Keratinocyte (primary cell): ENCODE measurements around the gene ADIPOR2. TPM values are rescaled to one million over a fixed set of nuclear protein-coding genes. Genes with fewer than 3 reads are reported as not detected.

Experiments used
- DNase-seq: peaks from one replicate; pipeline ENCODE4 v3.0.0-alpha.2; 2011; ENCODE audit warnings: low read depth, missing footprints, low spot score
- FAIRE-seq: peaks from 2 replicates; lab custom pipeline; 2011; peaks lifted over from hg19 to GRCh38; lab: Jason Lieb, UNC
- H2AFZ ChIP-seq: 2 replicates; pipeline ENCODE4 v1.6.0; 2012; ENCODE audit warnings: low read length, control low read depth, inconsistent platforms; ENCODE audit not compliant: control insufficient read depth
- H3K27ac ChIP-seq: 2 replicates; pipeline ENCODE4 v1.5.1; 2011; ENCODE audit warnings: low read length; ENCODE audit not compliant: control insufficient read depth, insufficient read depth
- H3K27me3 ChIP-seq: 3 replicates; pipeline ENCODE4 v1.6.0; 2011; ENCODE audit warnings: low read length; ENCODE audit not compliant: control insufficient read depth, insufficient read depth; ENCODE audit errors: extremely low read depth
- H3K36me3 ChIP-seq, 2 experiments: 2 replicates in 1 of 2; 3 replicates in 1 of 2; pipeline ENCODE4 v1.5.1; 2011; ENCODE audit warnings: low read length in 2 of 2, mild to moderate bottlenecking in 1 of 2; ENCODE audit not compliant: control insufficient read depth in 2 of 2, insufficient read depth in 2 of 2; ENCODE audit errors: extremely low read depth in 1 of 2
- H3K4me1 ChIP-seq: 3 replicates; pipeline ENCODE4 v1.5.1; 2011; ENCODE audit warnings: low read length; ENCODE audit not compliant: control insufficient read depth, insufficient read depth; ENCODE audit errors: extremely low read depth
- H3K4me2 ChIP-seq: 3 replicates; pipeline ENCODE4 v1.6.0; 2011; ENCODE audit warnings: low read depth, low read length; ENCODE audit not compliant: control insufficient read depth, insufficient read depth; ENCODE audit errors: extremely low read depth
- H3K4me3 ChIP-seq, 3 experiments: fragments of 200-600 bp in 1 of 3; sonication (generic) in 1 of 3; 2 replicates in 2 of 3; 3 replicates in 1 of 3; pipeline ENCODE4 v1.5.1; 2011 to 2016; ENCODE audit warnings: low read length in 3 of 3, mild to moderate bottlenecking in 3 of 3, control low read depth in 2 of 3, inconsistent platforms in 1 of 3, low read depth in 1 of 3, mixed read lengths in 1 of 3, mixed run types in 1 of 3, moderate library complexity in 1 of 3; ENCODE audit not compliant: control insufficient read depth in 2 of 3, insufficient read depth in 2 of 3; ENCODE audit errors: extremely low read depth in 1 of 3
- H3K79me2 ChIP-seq: 2 replicates; pipeline ENCODE4 v1.6.0; 2012; ENCODE audit warnings: low read length; ENCODE audit not compliant: control insufficient read depth, insufficient read depth
- H3K9ac ChIP-seq: 3 replicates; pipeline ENCODE4 v1.6.0; 2011; ENCODE audit warnings: low read length; ENCODE audit not compliant: control insufficient read depth, insufficient read depth; ENCODE audit errors: extremely low read depth
- H3K9me1 ChIP-seq: 3 replicates; pipeline ENCODE4 v1.6.0; 2011; ENCODE audit warnings: low read length; ENCODE audit not compliant: control insufficient read depth, insufficient read depth; ENCODE audit errors: extremely low read depth
- H3K9me3 ChIP-seq: 2 replicates; pipeline ENCODE4 v1.5.1; 2012; ENCODE audit warnings: low read depth, low read length; ENCODE audit not compliant: control insufficient read depth
- H4K20me1 ChIP-seq: 3 replicates; pipeline ENCODE4 v1.6.0; 2011; ENCODE audit warnings: low read length; ENCODE audit not compliant: control insufficient read depth, insufficient read depth; ENCODE audit errors: extremely low read depth
- CTCF ChIP-seq, 3 experiments: IDR thresholded peaks in 1 of 3; conservative IDR thresholded peaks in 1 of 3; optimal IDR thresholded peaks in 1 of 3; 2 replicates in 2 of 3; 3 replicates in 1 of 3; pipeline versions ENCODE3 to v1.5.1; 2011; ENCODE audit warnings: low read length in 3 of 3, mild to moderate bottlenecking in 3 of 3, moderate library complexity in 2 of 3, control low read depth in 1 of 3, inconsistent platforms in 1 of 3; ENCODE audit not compliant: insufficient read depth in 2 of 3; ENCODE audit errors: extremely low read depth in 1 of 3
- EZH2 ChIP-seq: IDR thresholded peaks from one replicate; pipeline ENCODE4 v1.6.1; 2012; ENCODE audit warnings: inconsistent platforms, mild to moderate bottlenecking, low read length, moderate library complexity
- dilution Hi-C: fragments of 300-500 bp; cut with MboI; formaldehyde crosslinking; loops from one replicate; pipeline ENCODE4 v1.7.0; 2020; ENCODE audit warnings: low sequenced_read_pairs; ENCODE audit not compliant: extremely low pct_ligation_motif_present
- polyA plus RNA-seq, 5 experiments: library from polyadenylated mRNA; depleted of rRNA in 3 of 5; stranded (reverse) in 3 of 5; stranded (forward) in 1 of 5; unstranded in 1 of 5; fragments of >200 nt; gene quantifications; 1 replicate in 1 of 5; 2 replicates in 3 of 5; 3 replicates in 1 of 5; pipeline versions ENCODE4 v1.2.1 to v1.2.3, GENCODE V29; 2011 to 2012; ENCODE audit warnings: missing spikeins in 2 of 5, low read depth in 1 of 5, low replicate concordance in 1 of 5

Gene ADIPOR2
- polyA plus RNA-seq, 1 donor (not counting 4 experiments of a cell fraction or from before 2014, with no cell fraction given) = 59.4 TPM

- H3K27me3 ChIP-seq = no peaks in the 10 kb centered on the region
- H3K4me3 ChIP-seq = no peak overlapping the region
- H2AFZ ChIP-seq = no peak overlapping the region
- peaks cover 8% of the 10 kb centered on the region for H4K20me1 ChIP-seq
- H3K4me2 ChIP-seq = no peak overlapping the region
- no peaks in the 10 kb centered on the region for H3K9me1 ChIP-seq
- H3K9ac ChIP-seq = no peak overlapping the region
- H3K27ac ChIP-seq = no peak overlapping the region
- H3K79me2 ChIP-seq = peaks cover 1% of the 10 kb centered on the region
- FAIRE-seq = no peak
- TF ChIP-seq CTCF (optimal IDR thresholded peaks at IDR 0.05 in 1 of 3, IDR thresholded peaks at IDR 0.05 in 1 of 3, conservative IDR thresholded peaks at IDR 0.05 in 1 of 3; ENCODE audit: extremely low read depth in 1 of 3, insufficient read depth in 2 of 3, low read length in 3 of 3) (no peak), EZH2 (no peak)
- no peaks in the 10 kb centered on the region for H3K9me3 ChIP-seq
- peaks cover 28% of the 10 kb centered on the region for H3K4me1 ChIP-seq
- peaks cover 7 to 19% of the 10 kb centered on the region in 2 experiments for H3K36me3 ChIP-seq
- dilution Hi-C loops = no loop called here
- no peak for DNase-seq
Measured at GRCh38 chr12:1779783-1780182, 88.9 kb downstream of the ADIPOR2 start.

- Histone ChIP-seq H3K36me3 (peaks cover 13 to 33% of the 10 kb centered on the region in 2 experiments), H3K9me1 (no peaks in the 10 kb centered on the region), H3K4me2 (no peak overlapping the region), H3K9ac (no peak overlapping the region), H3K79me2 (peaks cover 1% of the 10 kb centered on the region), H3K27me3 (no peaks in the 10 kb centered on the region), H3K4me1 (peaks cover 15% of the 10 kb centered on the region), H3K4me3 (no peak overlapping the region), H4K20me1 (no peaks in the 10 kb centered on the region), H3K9me3 (no peaks in the 10 kb centered on the region), H3K27ac (no peak overlapping the region), H2AFZ (no peak overlapping the region)
- dilution Hi-C loops = no loop called here
- no peak for FAIRE-seq
- TF ChIP-seq CTCF (optimal IDR thresholded peaks at IDR 0.05 in 1 of 3, IDR thresholded peaks at IDR 0.05 in 1 of 3, conservative IDR thresholded peaks at IDR 0.05 in 1 of 3; ENCODE audit: extremely low read depth in 1 of 3, insufficient read depth in 2 of 3, low read length in 3 of 3) (no peak), EZH2 (no peak)
- DNase-seq = no peak
Measured at GRCh38 chr12:1781772-1782171, 90.9 kb downstream of the ADIPOR2 start.
